Measurements from ENCODE around the gene IGLL5.

DNA sequence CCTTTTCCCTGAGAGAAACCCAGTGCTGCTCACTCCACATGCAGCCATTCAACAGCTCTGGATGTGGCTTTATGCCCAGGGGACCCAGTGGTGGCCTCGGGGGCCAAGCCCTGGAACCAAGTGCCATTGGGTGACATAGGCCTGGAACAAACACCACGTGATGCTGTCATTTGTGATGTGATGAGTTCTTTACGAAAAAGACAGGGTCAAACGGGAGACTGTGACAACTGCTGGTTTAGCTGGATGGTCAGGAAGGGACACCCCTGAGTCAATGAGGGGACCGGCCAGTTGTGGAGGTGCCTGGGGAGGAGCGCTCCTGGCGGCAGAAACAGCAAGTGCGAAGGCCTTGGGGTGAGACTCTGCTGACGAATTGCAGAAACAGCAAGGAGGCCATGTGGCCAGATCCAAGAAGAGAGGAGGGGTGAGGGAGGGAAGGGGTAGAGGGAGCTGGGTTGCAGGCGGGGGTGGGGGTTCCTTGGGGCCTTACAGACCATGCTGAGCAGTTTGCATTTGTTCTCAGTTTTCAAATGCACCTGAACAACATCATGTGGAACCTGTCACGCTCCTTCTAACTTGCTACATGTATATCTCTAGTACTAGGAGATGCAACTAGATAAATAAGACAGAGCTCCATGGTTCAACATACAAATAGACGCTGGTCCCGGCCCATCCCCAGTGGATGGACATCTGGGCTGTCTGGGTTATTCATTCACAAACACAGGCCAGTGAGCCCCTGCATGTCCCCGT, 56.1 kb downstream of the IGLL5 start:
- TF ChIP-seq, protein P1, sequence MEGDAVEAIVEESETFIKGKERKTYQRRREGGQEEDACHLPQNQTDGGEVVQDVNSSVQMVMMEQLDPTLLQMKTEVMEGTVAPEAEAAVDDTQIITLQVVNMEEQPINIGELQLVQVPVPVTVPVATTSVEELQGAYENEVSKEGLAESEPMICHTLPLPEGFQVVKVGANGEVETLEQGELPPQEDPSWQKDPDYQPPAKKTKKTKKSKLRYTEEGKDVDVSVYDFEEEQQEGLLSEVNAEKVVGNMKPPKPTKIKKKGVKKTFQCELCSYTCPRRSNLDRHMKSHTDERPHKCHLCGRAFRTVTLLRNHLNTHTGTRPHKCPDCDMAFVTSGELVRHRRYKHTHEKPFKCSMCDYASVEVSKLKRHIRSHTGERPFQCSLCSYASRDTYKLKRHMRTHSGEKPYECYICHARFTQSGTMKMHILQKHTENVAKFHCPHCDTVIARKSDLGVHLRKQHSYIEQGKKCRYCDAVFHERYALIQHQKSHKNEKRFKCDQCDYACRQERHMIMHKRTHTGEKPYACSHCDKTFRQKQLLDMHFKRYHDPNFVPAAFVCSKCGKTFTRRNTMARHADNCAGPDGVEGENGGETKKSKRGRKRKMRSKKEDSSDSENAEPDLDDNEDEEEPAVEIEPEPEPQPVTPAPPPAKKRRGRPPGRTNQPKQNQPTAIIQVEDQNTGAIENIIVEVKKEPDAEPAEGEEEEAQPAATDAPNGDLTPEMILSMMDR (IDR thresholded peaks at IDR 0.05), result no peak
- TF ChIP-seq EZH2phosphoT487 (IDR thresholded peaks at IDR 0.05; ENCODE audit: borderline replicate concordance, low read depth), result no peak
- TF ChIP-seq SIN3A (IDR thresholded peaks at IDR 0.05; ENCODE audit: borderline replicate concordance, low read depth, low read length), result no peak
- TF ChIP-seq, protein P2, sequence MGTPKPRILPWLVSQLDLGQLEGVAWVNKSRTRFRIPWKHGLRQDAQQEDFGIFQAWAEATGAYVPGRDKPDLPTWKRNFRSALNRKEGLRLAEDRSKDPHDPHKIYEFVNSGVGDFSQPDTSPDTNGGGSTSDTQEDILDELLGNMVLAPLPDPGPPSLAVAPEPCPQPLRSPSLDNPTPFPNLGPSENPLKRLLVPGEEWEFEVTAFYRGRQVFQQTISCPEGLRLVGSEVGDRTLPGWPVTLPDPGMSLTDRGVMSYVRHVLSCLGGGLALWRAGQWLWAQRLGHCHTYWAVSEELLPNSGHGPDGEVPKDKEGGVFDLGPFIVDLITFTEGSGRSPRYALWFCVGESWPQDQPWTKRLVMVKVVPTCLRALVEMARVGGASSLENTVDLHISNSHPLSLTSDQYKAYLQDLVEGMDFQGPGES (IDR thresholded peaks at IDR 0.05; ENCODE audit: low read depth, low read length), result no peak
- TF ChIP-seq, protein P3, sequence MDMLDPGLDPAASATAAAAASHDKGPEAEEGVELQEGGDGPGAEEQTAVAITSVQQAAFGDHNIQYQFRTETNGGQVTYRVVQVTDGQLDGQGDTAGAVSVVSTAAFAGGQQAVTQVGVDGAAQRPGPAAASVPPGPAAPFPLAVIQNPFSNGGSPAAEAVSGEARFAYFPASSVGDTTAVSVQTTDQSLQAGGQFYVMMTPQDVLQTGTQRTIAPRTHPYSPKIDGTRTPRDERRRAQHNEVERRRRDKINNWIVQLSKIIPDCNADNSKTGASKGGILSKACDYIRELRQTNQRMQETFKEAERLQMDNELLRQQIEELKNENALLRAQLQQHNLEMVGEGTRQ (IDR thresholded peaks at IDR 0.05; ENCODE audit: borderline replicate concordance, low read depth, low read length), result no peak
- no peak for TF ChIP-seq SMC3 (IDR thresholded peaks at IDR 0.05; ENCODE audit: low read depth, low read length)

Data from SK-N-SH (cell line).